Ishikawa (cell line): ENCODE data around the gene MYL5.

Experiments used
- CEBPB ChIP-seq: IDR thresholded peaks from 2 replicates; pipeline ENCODE4 v1.6.1; 2012
- CREB1 ChIP-seq: IDR thresholded peaks from 2 replicates; pipeline ENCODE4 v1.6.1; 2012; ENCODE audit warnings: low read depth
- EGR1 ChIP-seq: IDR thresholded peaks from 2 replicates; pipeline ENCODE4 v1.6.1; 2012
- EP300 ChIP-seq: IDR thresholded peaks from 2 replicates; pipeline ENCODE4 v1.6.1; 2012; ENCODE audit warnings: borderline replicate concordance
- FOXM1 ChIP-seq: IDR thresholded peaks from 2 replicates; pipeline ENCODE4 v1.6.1; 2012; ENCODE audit warnings: low read depth, borderline replicate concordance
- MAX ChIP-seq: IDR thresholded peaks from 2 replicates; pipeline ENCODE4 v1.6.1; 2012
- NFIC ChIP-seq: IDR thresholded peaks from 2 replicates; pipeline ENCODE4 v1.6.1; 2012
- RAD21 ChIP-seq: IDR thresholded peaks from 2 replicates; pipeline ENCODE4 v1.6.1; 2012; ENCODE audit warnings: low read depth
- REST ChIP-seq: IDR thresholded peaks from 2 replicates; pipeline ENCODE4 v1.6.1; 2012; ENCODE audit warnings: low read depth, mild to moderate bottlenecking
- TAF1 ChIP-seq: IDR thresholded peaks from 2 replicates; pipeline ENCODE4 v1.6.1; 2012; ENCODE audit warnings: low read depth, mild to moderate bottlenecking
- TCF12 ChIP-seq: IDR thresholded peaks from 2 replicates; pipeline ENCODE4 v1.6.1; 2012; ENCODE audit warnings: low read depth
- TEAD4 ChIP-seq: IDR thresholded peaks from 2 replicates; pipeline ENCODE4 v1.6.1; 2012
- YY1 ChIP-seq: IDR thresholded peaks from 2 replicates; pipeline ENCODE4 v1.6.1; 2012; ENCODE audit warnings: low read depth
- ZBTB7A ChIP-seq: IDR thresholded peaks from 2 replicates; pipeline ENCODE4 v1.6.1; 2012; ENCODE audit warnings: low read depth
- TF ChIP-seq, protein P1 (sequence below): IDR thresholded peaks from 2 replicates; pipeline ENCODE4 v1.6.1; 2012

MYL5 gene

DNA sequence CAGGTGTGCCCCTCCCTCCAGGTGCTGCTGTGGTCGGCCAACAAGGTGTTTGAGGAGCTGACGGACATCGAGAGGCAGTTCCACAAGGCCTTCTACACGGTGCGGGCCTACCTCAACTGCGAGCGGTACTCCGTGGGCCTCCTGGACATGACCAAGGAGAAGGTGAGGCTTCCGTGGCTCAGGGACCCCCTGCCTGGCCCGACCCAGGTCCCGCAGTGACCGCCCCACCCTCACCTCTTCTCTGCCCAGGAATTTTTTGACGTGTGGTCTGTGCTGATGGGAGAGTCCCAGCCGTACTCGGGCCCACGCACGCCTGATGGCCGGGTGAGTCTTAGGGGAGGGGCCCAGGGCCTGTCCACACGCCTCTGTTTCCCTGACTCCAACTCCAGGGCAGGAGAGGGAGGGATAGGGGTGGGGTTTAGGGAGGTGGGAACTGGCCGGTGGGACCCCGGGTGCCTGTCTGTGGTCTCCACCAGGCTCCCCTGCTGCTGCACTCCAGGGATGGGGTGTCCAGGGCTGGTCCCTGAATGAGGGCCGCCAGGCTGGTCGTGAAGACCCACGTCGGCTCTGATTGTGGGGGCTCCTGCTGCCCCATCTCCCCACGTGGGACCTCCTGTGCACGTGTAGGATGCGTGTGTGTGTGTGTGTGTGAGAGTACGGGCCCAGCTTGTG lies 20.4 kb upstream of the MYL5 start:
- TF ChIP-seq RAD21 (no peak), TCF12 (no peak), EGR1 (no peak), TEAD4 (no peak), ZBTB7A (no peak), MAX (no peak), CEBPB (no peak)
- TF ChIP-seq, protein P1, sequence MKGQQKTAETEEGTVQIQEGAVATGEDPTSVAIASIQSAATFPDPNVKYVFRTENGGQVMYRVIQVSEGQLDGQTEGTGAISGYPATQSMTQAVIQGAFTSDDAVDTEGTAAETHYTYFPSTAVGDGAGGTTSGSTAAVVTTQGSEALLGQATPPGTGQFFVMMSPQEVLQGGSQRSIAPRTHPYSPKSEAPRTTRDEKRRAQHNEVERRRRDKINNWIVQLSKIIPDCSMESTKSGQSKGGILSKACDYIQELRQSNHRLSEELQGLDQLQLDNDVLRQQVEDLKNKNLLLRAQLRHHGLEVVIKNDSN, result no peak

DNA sequence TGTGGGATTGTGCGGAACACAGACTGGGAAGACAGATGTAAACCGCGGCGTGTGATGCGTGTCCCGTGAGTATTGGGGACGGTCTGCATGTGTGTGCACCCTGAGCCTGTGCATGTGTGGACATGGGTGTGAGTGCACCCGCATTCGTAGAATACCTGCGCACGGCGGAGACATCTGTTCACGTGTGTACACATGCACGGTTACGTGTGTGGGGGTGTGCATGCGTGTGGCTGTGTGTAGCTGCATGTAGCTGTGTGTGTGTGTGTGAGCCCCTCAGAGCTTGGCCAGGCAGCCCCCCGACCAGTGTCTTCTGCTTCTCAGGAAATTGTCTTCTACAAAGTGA lies 19.9 kb upstream of the MYL5 start:
- no peak for TF ChIP-seq RAD21
- no peak for TF ChIP-seq NFIC
- TF ChIP-seq TEAD4, result no peak
- TF ChIP-seq, protein P1, result no peak

- TF ChIP-seq CEBPB (no peak), MAX (no peak), RAD21 (no peak)
These were observed 19.4 kb upstream of the MYL5 start for GRCh38 chr4:654871-655463.

- TF ChIP-seq EP300, result no peak
- no peak for TF ChIP-seq CREB1
- TF ChIP-seq NFIC, result no peak
- TF ChIP-seq CEBPB, result no peak
- TF ChIP-seq, protein P1, result no peak
- TF ChIP-seq ZBTB7A, result no peak
- no peak for TF ChIP-seq MAX
- TF ChIP-seq YY1, result no peak
- no peak for TF ChIP-seq FOXM1
These were observed 18.7 kb upstream of the MYL5 start for GRCh38 chr4:655464-656151.

- TF ChIP-seq NFIC (no peak), TAF1 (no peak), CREB1 (no peak), EP300 (no peak), MAX (no peak), TCF12 (no peak), REST (no peak), YY1 (no peak), RAD21 (no peak), FOXM1 (no peak), EGR1 (no peak), CEBPB (no peak), ZBTB7A (no peak), TEAD4 (no peak)
- TF ChIP-seq, protein P1, result no peak
These were observed 17.7 kb upstream of the MYL5 start for GRCh38 chr4:656436-657337.

GRCh38 chr4:657338-657833 lies 17.0 kb upstream of the MYL5 start:
- TF ChIP-seq YY1 (no peak), ZBTB7A (no peak), EP300 (no peak), RAD21 (no peak), TAF1 (no peak), TEAD4 (no peak), EGR1 (no peak), NFIC (no peak), MAX (no peak), CREB1 (no peak), TCF12 (no peak), FOXM1 (no peak), REST (no peak), CEBPB (no peak)
- TF ChIP-seq, protein P1, result no peak
